Measurements from ENCODE around the gene SERPINB2.

Gene SERPINB2

DNA sequence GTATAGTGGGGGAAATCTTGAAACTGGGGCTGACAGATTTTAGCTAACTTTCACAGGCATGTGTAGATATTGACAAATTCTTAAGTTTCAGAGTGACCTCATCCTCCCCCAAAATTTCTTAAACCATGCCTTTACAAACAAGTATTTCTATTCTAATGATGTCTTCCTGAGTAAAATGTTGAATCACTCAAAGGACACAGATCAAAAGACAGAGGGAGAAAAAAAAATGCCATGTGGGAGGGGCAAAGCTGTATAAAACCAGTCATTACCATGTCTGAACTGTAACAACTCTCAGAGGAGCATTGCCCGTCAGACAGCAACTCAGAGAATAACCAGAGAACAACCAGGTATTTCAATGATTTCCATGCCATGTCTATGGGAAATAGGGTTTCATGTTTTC is at the start of gene SERPINB2:
Gene SERPINB2, plus strand, starts transcription at position 282 of the 400 bp plus-strand sequence. CDS start 3,740 bp downstream, outside the sequence.
- no peak for DNase-seq

- no peak for DNase-seq
These were observed 44.5 kb upstream of the SERPINB2 start for GRCh38 chr18:63843008-63843407.

- DNase-seq = peak; percentile 27
These were observed 43.3 kb upstream of the SERPINB2 start for GRCh38 chr18:63844254-63844653.

DNA sequence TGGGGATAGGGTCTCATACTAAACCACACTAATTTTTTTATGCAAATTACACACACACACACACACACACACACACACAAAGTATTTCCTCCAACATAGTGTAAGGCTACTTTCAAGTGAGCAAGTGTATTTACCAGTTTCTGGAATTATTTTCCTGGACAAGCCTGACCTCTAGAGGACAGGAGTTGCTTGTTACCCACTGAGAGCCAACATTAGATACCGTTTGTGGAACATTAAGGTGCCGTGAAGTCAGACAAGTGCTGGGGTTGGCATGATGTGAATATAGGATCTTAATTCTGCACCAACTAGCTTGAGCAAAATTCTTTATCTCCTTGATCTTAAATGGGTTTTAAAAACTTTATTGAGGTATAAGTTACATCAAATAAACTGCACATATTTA is 39.3 kb upstream of the SERPINB2 start:
- DNase-seq = peak; percentile 17

- peak; percentile 4 for DNase-seq
These were observed 37.5 kb upstream of the SERPINB2 start for GRCh38 chr18:63850020-63850419.

GRCh38 chr18:63850636-63851035 is 36.9 kb upstream of the SERPINB2 start:
- no peak for DNase-seq

DNA sequence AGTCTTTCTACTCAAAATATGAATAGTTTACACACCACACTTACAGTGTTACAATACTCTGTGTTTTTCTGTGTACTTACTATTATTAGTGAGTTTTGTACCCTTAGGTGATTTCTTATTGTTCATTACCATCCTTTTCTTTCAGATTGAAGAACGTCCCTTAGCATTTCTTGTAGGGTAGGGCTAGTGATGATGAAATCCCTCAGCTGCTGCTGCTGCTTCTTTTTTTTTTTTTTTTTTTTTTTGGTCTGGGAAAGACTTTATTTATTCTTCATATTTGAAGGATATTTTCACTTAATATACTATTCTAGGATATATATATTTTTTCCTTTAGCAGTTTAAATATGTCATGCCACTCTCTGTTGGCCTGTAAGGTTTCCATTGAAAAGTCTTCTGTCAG is 29.0 kb upstream of the SERPINB2 start:
- DNase-seq = no peak

- no peak for DNase-seq
These were observed 27.6 kb upstream of the SERPINB2 start for GRCh38 chr18:63859781-63860475.

GRCh38 chr18:63860531-63860930 is 27.0 kb upstream of the SERPINB2 start:
- DNase-seq = no peak

DNA sequence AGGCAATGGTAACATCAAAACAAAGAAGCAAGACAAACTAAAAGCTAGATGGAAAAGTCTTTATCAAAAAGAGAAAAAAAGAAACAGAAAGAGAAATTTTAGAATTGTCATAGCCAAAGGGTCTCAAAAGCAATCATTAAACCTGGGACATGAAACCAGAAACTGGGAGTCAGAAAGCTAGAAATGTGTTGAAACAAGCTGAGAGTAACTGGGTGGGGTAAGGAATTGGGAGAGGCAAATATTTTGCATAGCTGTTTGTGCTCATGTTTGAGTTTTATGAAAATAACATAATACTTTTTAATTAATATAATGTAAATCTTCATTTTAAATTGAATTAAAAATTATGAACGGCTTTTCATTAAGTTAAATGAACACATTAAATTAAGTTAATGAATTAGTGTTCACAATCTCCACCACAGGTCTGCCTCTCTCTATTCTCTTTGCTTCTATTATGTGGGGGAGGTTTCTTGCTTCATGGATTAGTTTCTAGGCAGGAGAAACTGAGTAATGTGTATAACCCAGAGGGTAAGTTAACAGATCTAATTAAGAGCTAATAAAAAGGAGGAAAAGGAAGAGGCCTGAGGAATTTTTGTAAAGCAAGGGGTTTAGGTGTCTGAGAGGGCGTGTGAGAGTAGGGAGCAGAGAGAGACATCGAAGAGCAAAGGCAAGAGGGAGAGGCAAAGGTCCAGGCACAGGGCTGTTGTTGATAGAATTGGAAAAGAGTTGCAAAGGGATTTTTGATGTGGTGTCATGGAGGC is 20.0 kb upstream of the SERPINB2 start:
- DNase-seq = no peak

- no peak for DNase-seq
These were observed 19.0 kb upstream of the SERPINB2 start for GRCh38 chr18:63868546-63868945.

- DNase-seq = no peak
These were observed 18.1 kb upstream of the SERPINB2 start for GRCh38 chr18:63869374-63869773.

- DNase-seq = no peak
These were observed 17.7 kb upstream of the SERPINB2 start for GRCh38 chr18:63869851-63870250.

DNA sequence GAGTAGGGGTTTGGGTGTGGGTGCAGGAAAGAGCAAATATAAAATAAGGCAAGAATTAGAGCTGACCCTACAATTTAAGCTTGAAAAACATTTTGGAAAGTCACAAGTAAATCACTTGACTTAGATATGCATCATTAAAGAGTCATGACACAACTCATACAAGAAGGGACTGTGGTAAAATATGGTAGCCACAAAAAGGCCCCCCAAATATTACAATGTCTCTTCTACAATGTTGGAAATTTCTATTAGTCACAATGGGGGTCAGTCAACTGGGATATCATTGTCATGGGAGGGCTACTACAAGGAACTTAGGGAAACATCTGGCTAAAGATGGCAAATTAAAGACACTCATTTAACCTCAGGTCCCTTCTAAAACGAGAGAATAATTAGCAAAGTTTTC is 15.7 kb upstream of the SERPINB2 start:
- no peak for DNase-seq

- no peak for DNase-seq
These were observed 14.9 kb upstream of the SERPINB2 start for GRCh38 chr18:63872586-63872985.

GRCh38 chr18:63878343-63878742 is 9.2 kb upstream of the SERPINB2 start:
- no peak for DNase-seq

- DNase-seq = no peak
These were observed 8.6 kb upstream of the SERPINB2 start for GRCh38 chr18:63878925-63879324.

DNA sequence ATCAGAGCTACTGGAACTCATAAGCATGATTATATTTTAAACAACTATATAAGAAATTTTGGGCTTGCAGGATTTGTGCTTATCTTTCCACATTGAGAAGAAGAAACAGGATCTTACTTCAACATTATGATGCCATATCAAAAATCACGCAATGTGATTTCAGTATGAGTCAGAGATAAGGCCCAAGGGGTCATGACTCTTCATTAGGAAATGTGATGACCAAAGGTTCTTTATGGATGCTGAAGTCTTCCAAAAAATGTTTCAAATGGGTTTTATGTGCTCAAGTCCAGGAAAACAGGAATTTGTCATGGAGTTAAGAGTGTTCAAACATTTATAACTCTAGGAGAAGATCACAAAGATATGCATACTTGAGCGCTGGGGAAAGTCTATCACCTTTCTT is 7.8 kb upstream of the SERPINB2 start:
- DNase-seq = no peak

- no peak for DNase-seq
These were observed 5.7 kb upstream of the SERPINB2 start for GRCh38 chr18:63881851-63882250.

GRCh38 chr18:63882333-63883141 is 5.0 kb upstream of the SERPINB2 start:
- DNase-seq = no peak

GRCh38 chr18:63883617-63884016 is 3.9 kb upstream of the SERPINB2 start:
- no peak for DNase-seq

DNA sequence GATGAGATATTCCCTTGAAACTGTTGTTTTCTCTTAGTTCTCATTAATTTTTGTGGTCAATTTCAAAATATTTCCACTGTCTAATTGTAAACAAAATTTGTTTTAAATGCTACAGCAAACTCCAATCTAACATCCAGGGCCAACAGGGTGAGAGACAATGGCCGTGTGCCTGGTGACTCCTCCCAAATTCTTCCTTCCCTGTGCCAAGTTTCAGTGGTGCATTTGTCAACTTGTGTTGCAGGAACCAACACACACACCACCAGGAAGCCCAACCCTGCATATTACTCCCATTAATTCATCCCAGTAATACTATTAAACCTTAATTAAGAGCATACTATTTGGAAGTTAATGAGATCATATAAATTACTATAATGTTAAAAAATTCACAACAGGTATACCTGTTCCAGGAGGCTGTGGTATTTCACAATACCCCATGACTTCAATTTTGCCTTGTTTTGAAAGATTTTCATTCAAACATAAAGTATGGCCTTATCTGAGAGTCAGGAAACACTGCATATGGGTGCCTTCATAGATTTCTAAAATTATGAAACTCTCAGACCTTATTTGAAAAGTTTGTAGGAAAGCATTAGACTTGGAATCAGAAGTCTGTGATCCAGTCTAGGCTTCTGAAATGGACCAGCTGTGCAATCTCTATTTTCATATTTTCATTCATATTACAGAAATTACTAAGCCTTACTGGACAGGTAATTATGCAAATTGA is 1.1 kb downstream of the SERPINB2 start:
- DNase-seq = no peak

DNA sequence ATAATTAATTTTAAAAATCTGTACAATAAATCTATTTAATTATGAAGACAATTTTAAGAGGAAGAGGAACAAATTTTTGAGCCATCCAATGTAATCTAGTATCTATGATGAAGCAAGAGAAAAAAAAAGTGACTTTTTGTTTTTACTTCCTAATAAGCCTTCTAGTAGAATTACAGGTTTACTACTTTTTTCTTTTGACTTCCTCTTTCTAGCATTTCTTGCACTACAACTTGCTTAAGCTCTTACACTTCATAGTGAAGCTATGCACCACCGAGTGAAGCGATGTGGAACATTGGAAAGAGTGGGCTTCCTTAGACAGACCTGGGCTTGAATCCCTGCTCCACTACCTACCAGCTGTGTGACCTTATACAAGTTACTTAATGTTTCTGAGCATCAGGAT is 2.1 kb downstream of the SERPINB2 start:
- no peak for DNase-seq
